Femur (tissue), 1 donor: Measurements from ENCODE around the gene TECR.

Source experiments
- DNase-seq: peaks from one replicate; pipeline ENCODE4 v3.0.0-alpha.2; 2017

TECR gene

GRCh38 chr19:14510311-14511228 is 18.8 kb upstream of the TECR start:
- DNase-seq = no peak

DNA sequence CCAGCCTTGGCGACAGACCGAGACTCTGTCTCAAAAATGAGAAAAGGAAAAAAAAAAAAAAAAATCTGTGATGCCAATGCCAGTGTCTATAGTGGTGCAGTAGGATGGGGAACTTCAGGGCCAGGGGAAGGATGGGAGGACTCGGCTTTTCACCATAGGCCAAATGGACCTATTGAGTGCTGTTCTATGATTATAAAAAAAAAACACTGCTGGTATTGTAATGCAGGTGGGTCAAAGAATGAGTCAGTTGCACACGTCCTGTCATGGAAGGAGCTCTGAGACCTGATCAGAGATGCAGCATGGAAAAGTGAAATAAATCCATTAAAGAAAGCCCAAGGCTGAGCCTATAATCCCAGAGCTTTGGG is 18.2 kb upstream of the TECR start:
- DNase-seq = no peak

GRCh38 chr19:14512406-14512961 is 16.9 kb upstream of the TECR start:
- DNase-seq = no peak

DNA sequence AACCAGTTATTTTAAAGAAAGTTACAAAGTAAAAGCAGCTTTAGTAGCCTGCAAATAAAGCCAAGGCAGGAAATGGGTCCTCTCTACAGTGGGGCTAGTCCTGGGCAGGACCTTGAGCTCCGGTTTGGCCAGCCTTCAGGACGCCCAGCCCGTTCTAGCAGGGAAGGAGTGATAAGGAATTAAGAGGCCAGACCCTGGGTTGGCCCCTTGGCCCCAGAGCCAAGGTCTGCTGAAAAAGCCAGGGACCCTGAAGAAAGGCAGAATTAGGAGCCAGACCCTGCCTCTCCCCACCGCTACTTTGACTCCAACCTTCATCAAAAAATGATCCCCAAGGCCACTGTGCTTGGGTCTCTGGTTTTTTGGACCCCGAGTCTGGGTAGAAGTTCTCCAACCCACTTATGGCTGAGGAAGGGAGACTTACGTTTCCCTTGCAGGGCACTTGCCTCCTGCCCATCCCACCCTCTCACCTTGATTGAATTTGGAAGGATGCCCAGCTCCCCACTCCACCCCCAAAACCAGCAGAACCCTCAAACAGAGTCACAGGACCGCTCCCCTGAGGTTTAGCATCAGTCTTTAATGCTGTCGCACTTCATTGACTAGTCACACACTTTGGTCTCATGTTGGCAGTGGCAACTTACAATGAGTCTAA is 15.1 kb upstream of the TECR start:
- DNase-seq = no peak

DNA sequence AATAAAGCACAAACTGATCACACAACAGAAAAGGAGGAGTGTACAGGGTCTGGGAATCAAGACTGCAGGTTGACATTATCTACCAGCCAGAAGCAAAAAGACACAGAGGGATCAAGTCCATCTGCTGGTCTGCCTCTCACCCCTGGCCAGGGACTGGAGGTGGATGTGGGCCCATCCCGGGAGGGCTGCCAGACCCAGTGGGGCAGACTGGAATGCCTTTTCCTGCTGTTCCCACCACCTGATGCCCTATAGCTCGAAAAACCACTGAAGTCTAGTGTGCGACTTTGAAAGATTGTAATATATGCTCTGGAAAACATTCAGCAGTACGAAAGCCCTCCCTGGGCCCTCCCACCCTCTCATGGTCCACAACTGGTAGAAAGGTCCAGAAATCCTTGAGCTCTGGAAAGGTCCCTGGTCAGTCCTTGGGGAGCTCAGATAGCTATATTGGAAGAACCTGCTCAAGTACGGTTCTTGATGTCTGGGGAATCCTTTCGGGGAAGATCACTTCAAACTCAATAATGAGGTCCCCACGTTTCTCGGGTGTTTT is 13.8 kb upstream of the TECR start:
- DNase-seq = no peak

- DNase-seq = no peak
These were observed 13.3 kb upstream of the TECR start for GRCh38 chr19:14516048-14516534.

DNA sequence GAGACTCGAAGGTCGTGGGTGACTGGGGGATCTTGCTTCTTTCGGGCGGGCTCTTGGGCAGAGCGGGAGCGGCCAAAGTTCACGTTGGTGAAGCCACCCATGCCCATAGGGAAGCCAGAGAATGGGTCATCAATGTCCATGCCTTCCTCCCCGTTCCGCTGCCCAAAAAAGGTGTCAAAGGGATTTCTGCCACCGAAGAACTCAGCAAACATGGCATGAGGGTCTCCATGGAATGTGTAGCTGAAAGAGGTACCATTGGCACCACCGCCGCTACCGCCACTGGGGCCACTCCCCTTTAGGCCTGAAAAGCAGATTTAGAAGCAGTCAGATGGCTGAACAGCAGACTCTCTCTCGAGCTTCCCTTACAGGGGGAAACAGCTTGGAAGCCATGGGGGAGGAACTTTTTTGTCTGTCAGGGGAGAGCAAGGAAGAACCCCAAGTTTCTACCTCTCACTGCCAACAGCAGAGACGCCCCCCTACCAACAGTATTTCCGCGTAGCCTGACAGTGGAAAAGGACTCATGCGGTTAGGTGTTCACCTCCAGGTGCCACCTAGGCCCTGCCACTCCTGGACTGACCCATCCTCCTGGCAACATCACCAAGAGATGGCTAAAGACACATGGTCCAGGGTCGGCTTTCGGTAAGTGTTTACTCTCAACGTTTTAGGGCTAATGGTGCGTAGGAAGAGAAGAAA is 12.5 kb upstream of the TECR start:
- no peak for DNase-seq

DNA sequence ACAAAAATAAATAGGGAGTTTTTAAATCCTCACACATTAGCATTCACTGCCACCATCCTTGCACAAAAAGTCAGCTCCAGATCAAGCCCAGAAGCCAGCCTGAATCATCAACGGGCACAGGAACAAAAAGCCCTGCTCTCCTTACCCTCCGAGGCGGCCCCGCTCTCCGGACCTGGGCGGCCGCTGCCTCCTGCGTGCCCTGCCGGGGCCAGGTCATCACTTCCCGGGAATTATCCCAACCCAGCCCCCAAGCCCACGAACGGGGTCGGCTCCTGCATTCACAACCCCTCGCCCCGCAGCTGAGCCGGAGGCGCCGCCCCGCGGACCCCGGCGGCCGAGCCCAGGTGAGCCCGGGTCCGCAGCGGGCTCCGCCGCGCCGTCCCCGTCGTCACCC is 12.0 kb upstream of the TECR start:
- no peak for DNase-seq

DNA sequence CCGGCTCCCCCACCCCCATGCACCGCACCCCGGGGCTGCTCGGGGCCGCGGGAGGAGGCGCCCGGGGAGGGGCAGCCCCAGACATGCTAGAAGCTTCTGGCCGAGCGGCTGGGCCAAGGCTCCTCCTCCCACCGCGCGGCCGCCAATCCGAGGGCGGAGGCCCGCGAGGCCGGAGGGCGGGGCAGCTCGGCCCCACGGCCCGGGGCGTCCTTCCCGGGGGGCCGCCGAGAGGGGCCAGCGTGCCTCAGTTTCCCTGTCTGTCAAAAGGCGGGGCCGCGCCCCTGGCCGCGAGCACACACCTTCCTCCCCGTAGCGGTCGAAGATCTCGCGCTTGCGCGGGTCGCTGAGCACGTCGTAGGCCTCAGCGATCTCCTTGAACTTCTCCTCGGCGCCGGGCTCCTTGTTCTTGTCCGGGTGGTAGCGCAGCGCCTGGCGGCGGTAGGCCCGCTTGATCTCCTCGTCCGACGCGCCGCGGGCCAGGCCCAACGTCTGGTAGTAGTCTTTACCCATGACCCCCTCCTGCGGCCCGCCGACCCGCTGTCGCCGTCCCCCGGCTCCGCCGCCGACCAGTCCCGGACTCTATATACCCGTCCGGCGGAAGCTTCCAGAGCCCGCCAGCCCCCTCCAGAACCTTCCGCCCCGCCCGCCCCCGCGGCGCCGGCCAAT is 11.4 kb upstream of the TECR start, which contains the start of gene DNAJB1:
DNAJB1 (minus strand) TSS at position 558 of the 666 bp plus-strand sequence; CDS start at position 510, 48 bp downstream.
- DNase-seq = peak; percentile 89

DNA sequence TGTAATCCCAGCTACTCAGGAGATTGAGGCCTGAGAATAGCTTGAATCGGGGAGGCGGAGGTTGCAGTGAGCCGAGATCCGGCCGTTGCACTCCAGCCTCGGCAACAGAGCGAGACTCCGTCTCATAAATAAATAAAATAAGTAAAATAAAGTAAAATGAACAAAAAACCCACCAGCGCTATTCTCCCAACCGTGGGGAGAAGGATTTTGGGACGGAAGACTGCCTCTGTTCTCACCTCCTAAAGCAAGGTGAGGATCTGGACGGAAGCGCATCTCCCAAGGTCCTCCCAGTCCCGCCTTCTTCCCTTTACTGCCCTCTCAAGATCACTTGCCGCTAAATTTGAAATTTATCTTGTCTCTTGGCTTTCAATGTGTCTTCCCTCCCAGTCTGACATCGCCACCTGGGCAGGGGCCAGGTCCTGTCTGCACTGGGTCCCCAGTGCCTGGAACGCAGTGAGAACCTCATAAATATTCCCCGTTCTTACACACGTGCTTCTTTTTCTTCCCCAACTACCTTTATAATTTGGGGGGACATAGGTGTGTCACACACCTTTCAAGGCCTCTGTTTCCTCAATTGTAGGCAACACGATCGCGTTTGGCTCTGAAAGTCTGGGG is 10.0 kb upstream of the TECR start:
- DNase-seq = no peak

GRCh38 chr19:14519860-14520407 is 9.5 kb upstream of the TECR start:
- DNase-seq = no peak

DNA sequence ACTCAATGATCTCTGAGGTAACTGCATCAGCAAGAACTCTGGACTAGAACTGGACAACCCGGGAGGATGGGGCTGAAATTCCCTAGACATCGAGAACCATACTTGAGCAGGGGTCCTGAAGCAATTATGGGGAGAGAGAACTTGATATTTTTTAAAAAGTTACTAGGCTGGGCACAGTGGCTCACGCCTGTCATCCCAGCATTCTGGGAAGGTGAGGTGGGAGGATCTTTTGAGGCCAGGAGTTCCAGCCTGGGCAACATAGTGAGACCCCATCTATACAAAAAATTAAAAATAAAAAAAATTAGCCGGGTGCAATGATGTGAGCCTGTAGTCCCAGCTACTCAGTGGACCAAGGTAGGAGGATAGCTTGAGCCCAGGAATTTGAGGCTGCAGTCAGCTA is 8.9 kb upstream of the TECR start:
- DNase-seq = no peak

DNA sequence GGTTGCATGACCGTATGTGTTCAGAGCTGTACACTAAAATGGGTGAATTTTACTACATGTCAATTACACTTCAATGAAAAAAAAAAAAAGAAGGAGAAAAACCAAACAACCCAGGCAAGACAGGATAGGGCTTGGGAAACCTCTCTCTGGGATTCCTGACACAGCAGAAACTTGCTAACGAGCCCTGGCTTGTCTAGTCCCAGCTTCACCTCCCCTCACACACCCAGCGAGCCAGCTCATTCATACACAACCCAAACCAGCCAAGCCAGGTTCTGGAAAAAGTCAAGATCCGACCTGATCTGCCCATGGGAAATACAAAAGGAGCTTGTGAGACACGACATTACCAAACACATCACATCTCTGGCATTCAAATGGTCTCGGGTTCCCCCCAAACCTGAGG is 3.7 kb upstream of the TECR start:
- DNase-seq = no peak

DNA sequence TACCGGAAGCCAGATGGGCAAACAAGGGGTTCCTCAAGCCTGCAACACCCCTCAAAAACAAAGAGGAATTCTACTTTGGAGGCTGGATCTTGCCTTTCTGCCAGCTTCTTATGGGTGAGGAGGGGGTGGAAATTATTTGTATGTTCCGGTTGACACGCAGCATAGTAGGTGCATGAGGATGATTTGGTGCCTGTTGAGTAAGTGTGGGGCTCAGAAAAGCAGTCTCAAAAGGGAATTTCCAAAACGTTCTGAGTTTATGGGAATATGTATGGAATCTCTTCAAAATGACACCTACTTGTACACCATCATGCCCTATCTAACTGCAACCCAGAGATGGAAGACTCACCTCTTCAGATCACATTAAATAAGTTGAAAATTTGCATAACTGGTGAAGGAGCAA is 3.0 kb upstream of the TECR start:
- DNase-seq = no peak

- no peak for DNase-seq
These were observed 758 bp upstream of the TECR start for GRCh38 chr19:14528419-14529253.

- DNase-seq = no peak
These were observed 583 bp downstream of the TECR start for GRCh38 chr19:14530005-14530348.

- no peak for DNase-seq
These were observed 1.1 kb downstream of the TECR start for GRCh38 chr19:14530506-14530905.

DNA sequence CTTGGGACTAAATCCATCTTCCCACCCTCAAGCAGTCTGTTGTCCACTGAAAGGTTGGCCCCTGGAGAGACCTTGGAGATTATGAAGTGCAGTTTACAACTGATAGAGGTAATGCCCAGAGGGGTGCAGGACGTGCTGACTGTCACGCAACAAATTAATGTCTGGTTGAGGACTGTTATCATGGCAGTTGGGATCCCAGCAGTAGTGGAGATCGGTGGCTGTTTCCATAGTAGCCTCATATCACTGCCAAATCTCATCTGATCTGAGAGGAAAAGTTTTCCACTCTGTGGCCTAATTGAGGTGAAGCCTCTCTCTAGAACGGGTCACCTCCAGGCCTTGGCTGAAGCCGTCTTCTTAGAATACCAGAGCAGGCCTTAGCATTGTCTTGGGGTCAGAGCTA is 4.1 kb downstream of the TECR start:
- DNase-seq = no peak

GRCh38 chr19:14536926-14537692 is 7.7 kb downstream of the TECR start:
- DNase-seq = peak; percentile 71
